Measurements from ENCODE around the gene DPP10. TPM values are rescaled to one million over a fixed set of nuclear protein-coding genes. Genes with fewer than 3 reads are reported as not detected.

DPP10 gene
- total and polyA plus RNA-seq, 10 of the 15 experiments (the other 5 are each of a cell fraction or from before 2014, with no cell fraction given), result not detected

DNA sequence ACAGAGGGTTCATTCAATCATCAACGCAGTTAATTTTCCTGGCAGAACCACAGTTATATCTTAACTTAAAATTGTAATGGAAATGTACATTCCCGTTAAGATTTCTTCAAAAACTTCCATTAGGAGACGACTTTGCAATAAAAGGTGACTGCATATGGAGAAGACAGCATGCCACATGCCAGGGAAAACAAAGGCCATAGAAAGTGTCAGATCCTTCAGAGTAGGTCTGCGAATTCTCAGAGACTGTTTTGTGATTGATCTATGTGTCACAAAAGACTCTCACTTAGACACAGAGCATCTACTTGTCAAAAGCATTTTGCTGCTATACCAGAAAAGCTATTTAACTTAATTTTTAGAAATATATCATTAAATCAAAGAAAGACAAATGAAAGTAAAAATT, 274.6 kb downstream of the DPP10 start:
- Histone ChIP-seq H3K27ac (ENCODE audit: control insufficient read depth, insufficient read depth) (no peak overlapping the region), H3K27me3 (replicated peaks in 1 of 2; ENCODE audit: control insufficient read depth in 2 of 2, insufficient read depth in 2 of 2, low read length in 1 of 2) (no peaks in the 10 kb centered on the region), H3K4me1 (ENCODE audit: control insufficient read depth, insufficient read depth, low read length) (no peaks in the 10 kb centered on the region), H3K9me3 (replicated peaks; ENCODE audit: control insufficient read depth, insufficient read depth, low read length) (no peaks in the 10 kb centered on the region), H3K36me3 (ENCODE audit: control insufficient read depth in 2 of 2, insufficient read depth in 2 of 2, low read length in 1 of 2) (no peaks in the 10 kb centered on the region), H4K20me1 (ENCODE audit: control insufficient read depth, insufficient read depth) (no peaks in the 10 kb centered on the region), H3K9ac (ENCODE audit: control insufficient read depth, insufficient read depth, low read length) (no peak overlapping the region), H3K79me2 (ENCODE audit: control insufficient read depth, insufficient read depth, low read length) (no peaks in the 10 kb centered on the region), H3K4me3 (no peak overlapping the region), H3K4me2 (ENCODE audit: control insufficient read depth, insufficient read depth) (no peak overlapping the region), H2AFZ (ENCODE audit: control insufficient read depth, low read depth, low read length) (no peak overlapping the region)
- ChIA-PET SMC1A (ENCODE audit: uncharacterized antibody, unreplicated experiment) (no interaction called here), RAD21 (ENCODE audit: unreplicated experiment) (no interaction called here), CTCF (no interaction called here), POLR2A (no interaction called here)
- in situ Hi-C loops (cut with MboI), result no loop called here
- FAIRE-seq (no peak), DNase-seq (ENCODE audit: low read depth, low spot score) (no peak), ATAC-seq (no peak)
- BruUV-seq (replicated peaks), result no TSS peak
- intact Hi-C loops (cut with micrococcal nuclease; ENCODE audit: unreplicated experiment), result no loop called here
- WGBS (ENCODE audit: insufficient coverage, insufficient replicate concordance, low lambda C conversion rate, missing lambda C conversion rate), result 2% methylated on average over 4 of the region's 4 CpGs
- no peak for TF ChIP-seq PML (IDR thresholded peaks at IDR 0.05; ENCODE audit: low read length)
- no peak for TF ChIP-seq SUPT20H (IDR thresholded peaks at IDR 0.05; ENCODE audit: borderline replicate concordance, control insufficient read depth, low read depth, low read length)
- TF ChIP-seq, protein P1, sequence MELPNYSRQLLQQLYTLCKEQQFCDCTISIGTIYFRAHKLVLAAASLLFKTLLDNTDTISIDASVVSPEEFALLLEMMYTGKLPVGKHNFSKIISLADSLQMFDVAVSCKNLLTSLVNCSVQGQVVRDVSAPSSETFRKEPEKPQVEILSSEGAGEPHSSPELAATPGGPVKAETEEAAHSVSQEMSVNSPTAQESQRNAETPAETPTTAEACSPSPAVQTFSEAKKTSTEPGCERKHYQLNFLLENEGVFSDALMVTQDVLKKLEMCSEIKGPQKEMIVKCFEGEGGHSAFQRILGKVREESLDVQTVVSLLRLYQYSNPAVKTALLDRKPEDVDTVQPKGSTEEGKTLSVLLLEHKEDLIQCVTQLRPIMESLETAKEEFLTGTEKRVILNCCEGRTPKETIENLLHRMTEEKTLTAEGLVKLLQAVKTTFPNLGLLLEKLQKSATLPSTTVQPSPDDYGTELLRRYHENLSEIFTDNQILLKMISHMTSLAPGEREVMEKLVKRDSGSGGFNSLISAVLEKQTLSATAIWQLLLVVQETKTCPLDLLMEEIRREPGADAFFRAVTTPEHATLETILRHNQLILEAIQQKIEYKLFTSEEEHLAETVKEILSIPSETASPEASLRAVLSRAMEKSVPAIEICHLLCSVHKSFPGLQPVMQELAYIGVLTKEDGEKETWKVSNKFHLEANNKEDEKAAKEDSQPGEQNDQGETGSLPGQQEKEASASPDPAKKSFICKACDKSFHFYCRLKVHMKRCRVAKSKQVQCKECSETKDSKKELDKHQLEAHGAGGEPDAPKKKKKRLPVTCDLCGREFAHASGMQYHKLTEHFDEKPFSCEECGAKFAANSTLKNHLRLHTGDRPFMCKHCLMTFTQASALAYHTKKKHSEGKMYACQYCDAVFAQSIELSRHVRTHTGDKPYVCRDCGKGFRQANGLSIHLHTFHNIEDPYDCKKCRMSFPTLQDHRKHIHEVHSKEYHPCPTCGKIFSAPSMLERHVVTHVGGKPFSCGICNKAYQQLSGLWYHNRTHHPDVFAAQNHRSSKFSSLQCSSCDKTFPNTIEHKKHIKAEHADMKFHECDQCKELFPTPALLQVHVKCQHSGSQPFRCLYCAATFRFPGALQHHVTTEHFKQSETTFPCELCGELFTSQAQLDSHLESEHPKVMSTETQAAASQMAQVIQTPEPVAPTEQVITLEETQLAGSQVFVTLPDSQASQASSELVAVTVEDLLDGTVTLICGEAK (IDR thresholded peaks at IDR 0.05; ENCODE audit: borderline replicate concordance), result no peak
- TF ChIP-seq ZBTB4 (CRISPR knock-in tag; IDR thresholded peaks at IDR 0.05), result no peak
- no peak for TF ChIP-seq EGR1 (IDR thresholded peaks at IDR 0.05; ENCODE audit: borderline replicate concordance in 1 of 2, low read depth in 2 of 2, low read length in 2 of 2)
- TF ChIP-seq, protein P2, sequence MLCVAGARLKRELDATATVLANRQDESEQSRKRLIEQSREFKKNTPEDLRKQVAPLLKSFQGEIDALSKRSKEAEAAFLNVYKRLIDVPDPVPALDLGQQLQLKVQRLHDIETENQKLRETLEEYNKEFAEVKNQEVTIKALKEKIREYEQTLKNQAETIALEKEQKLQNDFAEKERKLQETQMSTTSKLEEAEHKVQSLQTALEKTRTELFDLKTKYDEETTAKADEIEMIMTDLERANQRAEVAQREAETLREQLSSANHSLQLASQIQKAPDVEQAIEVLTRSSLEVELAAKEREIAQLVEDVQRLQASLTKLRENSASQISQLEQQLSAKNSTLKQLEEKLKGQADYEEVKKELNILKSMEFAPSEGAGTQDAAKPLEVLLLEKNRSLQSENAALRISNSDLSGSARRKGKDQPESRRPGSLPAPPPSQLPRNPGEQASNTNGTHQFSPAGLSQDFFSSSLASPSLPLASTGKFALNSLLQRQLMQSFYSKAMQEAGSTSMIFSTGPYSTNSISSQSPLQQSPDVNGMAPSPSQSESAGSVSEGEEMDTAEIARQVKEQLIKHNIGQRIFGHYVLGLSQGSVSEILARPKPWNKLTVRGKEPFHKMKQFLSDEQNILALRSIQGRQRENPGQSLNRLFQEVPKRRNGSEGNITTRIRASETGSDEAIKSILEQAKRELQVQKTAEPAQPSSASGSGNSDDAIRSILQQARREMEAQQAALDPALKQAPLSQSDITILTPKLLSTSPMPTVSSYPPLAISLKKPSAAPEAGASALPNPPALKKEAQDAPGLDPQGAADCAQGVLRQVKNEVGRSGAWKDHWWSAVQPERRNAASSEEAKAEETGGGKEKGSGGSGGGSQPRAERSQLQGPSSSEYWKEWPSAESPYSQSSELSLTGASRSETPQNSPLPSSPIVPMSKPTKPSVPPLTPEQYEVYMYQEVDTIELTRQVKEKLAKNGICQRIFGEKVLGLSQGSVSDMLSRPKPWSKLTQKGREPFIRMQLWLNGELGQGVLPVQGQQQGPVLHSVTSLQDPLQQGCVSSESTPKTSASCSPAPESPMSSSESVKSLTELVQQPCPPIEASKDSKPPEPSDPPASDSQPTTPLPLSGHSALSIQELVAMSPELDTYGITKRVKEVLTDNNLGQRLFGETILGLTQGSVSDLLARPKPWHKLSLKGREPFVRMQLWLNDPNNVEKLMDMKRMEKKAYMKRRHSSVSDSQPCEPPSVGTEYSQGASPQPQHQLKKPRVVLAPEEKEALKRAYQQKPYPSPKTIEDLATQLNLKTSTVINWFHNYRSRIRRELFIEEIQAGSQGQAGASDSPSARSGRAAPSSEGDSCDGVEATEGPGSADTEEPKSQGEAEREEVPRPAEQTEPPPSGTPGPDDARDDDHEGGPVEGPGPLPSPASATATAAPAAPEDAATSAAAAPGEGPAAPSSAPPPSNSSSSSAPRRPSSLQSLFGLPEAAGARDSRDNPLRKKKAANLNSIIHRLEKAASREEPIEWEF (IDR thresholded peaks at IDR 0.05; ENCODE audit: insufficient replicate concordance, low read depth, low read length), result no peak
- no peak for TF ChIP-seq TBL1XR1 (IDR thresholded peaks at IDR 0.05; ENCODE audit: low read depth, low read length)
- TF ChIP-seq TAF1 (IDR thresholded peaks at IDR 0.05; ENCODE audit: borderline replicate concordance, low read depth, low read length), result no peak

All from GM12878 (cell line).